ENCODE measurements around the gene SYNE3.

The SYNE3 gene

DNA sequence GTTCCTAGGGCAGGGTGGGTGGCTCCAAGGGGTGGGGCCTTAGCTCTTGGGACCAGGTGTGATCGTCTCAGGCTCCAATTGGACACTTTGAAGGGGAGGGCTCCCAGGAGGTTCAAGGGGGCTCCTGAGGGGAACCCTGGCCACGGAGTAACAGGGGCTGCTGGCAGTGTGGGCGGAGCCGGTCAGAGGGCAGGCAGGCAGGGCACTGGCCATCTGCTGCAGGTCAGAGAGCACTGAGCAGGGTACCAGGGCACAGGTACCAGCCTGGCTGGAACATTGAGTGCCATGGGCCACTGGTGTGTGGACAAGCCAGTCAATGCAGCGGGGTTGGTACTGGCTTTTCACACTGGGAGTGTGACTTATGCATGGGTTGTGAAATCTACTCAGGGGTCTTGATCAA, 32.2 kb downstream of the SYNE3 start:
- no peak for DNase-seq (ENCODE audit: low read depth)
- TF ChIP-seq, protein P1, sequence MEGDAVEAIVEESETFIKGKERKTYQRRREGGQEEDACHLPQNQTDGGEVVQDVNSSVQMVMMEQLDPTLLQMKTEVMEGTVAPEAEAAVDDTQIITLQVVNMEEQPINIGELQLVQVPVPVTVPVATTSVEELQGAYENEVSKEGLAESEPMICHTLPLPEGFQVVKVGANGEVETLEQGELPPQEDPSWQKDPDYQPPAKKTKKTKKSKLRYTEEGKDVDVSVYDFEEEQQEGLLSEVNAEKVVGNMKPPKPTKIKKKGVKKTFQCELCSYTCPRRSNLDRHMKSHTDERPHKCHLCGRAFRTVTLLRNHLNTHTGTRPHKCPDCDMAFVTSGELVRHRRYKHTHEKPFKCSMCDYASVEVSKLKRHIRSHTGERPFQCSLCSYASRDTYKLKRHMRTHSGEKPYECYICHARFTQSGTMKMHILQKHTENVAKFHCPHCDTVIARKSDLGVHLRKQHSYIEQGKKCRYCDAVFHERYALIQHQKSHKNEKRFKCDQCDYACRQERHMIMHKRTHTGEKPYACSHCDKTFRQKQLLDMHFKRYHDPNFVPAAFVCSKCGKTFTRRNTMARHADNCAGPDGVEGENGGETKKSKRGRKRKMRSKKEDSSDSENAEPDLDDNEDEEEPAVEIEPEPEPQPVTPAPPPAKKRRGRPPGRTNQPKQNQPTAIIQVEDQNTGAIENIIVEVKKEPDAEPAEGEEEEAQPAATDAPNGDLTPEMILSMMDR (IDR thresholded peaks at IDR 0.05; ENCODE audit: control insufficient read depth, extremely low read depth, insufficient read depth) = no peak
- no peak overlapping the region for H3K4me3 ChIP-seq (ENCODE audit: low read depth, low read length)

GRCh38 chr14:95483309-95484165, 32.9 kb downstream of the SYNE3 start:
- no peak overlapping the region for H3K4me3 ChIP-seq (ENCODE audit: low read depth, low read length)
- TF ChIP-seq, protein P1 (IDR thresholded peaks at IDR 0.05; ENCODE audit: control insufficient read depth, extremely low read depth, insufficient read depth) = no peak
- no peak for DNase-seq (ENCODE audit: low read depth)

DNA sequence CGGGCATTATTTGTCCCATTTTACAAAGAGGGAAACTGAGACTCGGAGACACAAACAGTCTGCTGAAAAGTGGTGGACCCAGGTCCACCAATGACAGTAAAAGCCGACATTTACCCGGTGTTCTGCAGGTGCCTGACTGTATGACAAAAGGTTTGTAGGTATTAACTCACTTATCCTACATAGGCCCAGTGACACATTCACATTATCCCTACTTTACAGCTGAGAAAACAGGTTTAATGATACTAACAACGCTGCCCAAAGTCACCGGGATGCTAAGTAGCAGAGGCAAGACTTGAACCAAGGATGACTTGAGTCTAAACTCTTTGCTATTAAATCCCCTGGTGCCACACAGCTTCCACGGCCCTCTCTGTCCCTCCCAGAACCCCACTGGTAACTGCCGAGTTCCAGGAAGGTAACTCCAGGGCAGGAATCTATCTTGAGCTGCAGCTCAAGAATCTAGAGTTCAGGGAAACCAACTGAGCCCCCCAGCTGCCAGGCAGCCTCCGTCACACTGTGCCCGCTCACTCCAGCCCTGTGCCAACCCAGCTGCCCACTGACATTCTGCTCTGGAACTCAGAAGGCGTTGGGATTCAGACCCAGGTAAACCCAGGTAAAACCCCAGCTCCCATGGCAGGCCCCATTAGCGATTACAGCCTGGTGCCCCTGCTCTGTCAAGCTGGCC, 33.7 kb downstream of the SYNE3 start:
- TF ChIP-seq, protein P1 (IDR thresholded peaks at IDR 0.05; ENCODE audit: control insufficient read depth, extremely low read depth, insufficient read depth) = no peak
- no peak for DNase-seq (ENCODE audit: low read depth)
- H3K4me3 ChIP-seq (ENCODE audit: low read depth, low read length) = no peak overlapping the region

- DNase-seq (ENCODE audit: low read depth) = no peak
- TF ChIP-seq, protein P1 (IDR thresholded peaks at IDR 0.05; ENCODE audit: control insufficient read depth, extremely low read depth, insufficient read depth) = no peak
- no peak overlapping the region for H3K4me3 ChIP-seq (ENCODE audit: low read depth, low read length)
Measured at GRCh38 chr14:95481391-95482022, 34.9 kb downstream of the SYNE3 start.

DNA sequence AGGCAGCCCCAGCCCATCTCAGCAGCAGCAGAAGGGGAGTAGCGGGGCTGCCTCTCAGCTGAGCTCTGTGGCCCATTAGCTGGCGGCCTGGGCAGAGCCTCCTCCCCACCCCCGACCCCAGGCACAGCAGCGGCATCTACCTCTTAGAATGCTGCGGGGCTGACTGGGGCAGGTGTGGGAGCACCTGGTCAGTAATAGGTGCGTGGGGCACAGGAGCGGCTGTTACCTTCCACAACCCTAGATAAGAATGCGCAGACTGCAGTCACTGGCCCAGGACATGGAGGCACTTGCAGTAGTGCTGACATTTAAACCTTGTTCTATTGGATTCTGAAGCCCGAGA, 35.6 kb downstream of the SYNE3 start:
- TF ChIP-seq, protein P1 (IDR thresholded peaks at IDR 0.05; ENCODE audit: control insufficient read depth, extremely low read depth, insufficient read depth) = no peak
- no peak for DNase-seq (ENCODE audit: low read depth)
- H3K4me3 ChIP-seq (ENCODE audit: low read depth, low read length) = no peak overlapping the region

DNA sequence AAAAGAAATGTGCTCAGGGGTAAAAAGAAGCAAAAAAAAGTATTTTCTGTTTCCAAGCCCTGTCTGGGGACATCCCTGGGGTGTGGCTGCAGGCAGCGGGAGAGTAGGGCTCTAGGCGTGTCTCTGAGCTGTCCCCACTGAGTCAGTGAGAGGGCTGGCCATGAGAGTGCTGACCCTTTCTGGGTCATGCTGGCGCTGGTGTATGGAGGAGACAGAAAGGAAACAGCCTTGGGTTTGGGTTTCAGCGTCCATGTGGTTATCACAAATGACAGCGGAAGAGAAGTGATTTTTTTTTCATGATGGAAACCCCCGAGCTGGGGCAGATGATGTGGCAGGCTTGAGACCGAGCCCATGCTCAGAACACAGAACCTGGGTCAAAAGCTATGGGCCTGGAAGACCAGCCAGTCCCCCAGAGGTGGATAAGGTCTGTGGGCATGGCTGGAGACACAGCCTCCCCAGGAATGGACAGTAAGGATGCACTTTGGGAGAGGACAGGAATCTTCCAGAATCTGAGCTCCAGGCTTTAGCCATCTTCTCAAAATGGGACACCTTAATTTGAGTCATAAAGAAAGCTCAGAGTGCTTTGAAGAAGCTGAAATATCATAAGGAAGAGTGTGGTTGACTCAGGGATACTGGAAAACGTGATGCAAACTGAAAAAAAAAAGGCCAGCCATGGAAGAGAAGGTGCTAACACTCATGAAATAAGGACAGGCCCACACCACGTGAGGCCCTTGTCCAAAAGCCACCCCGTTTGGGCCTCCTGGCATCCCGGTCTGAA, 36.2 kb downstream of the SYNE3 start:
- DNase-seq (ENCODE audit: low read depth) = no peak
- TF ChIP-seq, protein P1 (IDR thresholded peaks at IDR 0.05; ENCODE audit: control insufficient read depth, extremely low read depth, insufficient read depth) = no peak
- H3K4me3 ChIP-seq (ENCODE audit: low read depth, low read length) = no peak overlapping the region

Measured in LNCaP clone FGC (cell line).